Activated gamma-delta T cell treated with Interleukin-2 at 50 U/mL for 16 hours (primary cell): ENCODE measurements around the gene EPB41L2.

Experiments used
- DNase-seq: peaks from one replicate; pipeline ENCODE4 v3.0.0-alpha.2; 2020

Gene EPB41L2

GRCh38 chr6:131061041-131061750 lies 1.8 kb downstream of the EPB41L2 start:
- DNase-seq, result no peak

GRCh38 chr6:131060311-131060710 lies 2.7 kb downstream of the EPB41L2 start:
- DNase-seq, result no peak

- no peak for DNase-seq
Observed at GRCh38 chr6:131059486-131059885, 3.6 kb downstream of the EPB41L2 start.

GRCh38 chr6:131058236-131058635 lies 4.8 kb downstream of the EPB41L2 start:
- no peak for DNase-seq

- no peak for DNase-seq
Observed at GRCh38 chr6:131054392-131055250, 8.4 kb downstream of the EPB41L2 start.

- DNase-seq, result no peak
Observed at GRCh38 chr6:131053546-131054240, 9.4 kb downstream of the EPB41L2 start.

- no peak for DNase-seq
Observed at GRCh38 chr6:131052181-131052580, 10.9 kb downstream of the EPB41L2 start.

GRCh38 chr6:131051341-131051740 lies 11.7 kb downstream of the EPB41L2 start:
- DNase-seq, result no peak

- no peak for DNase-seq
Observed at GRCh38 chr6:131049608-131050007, 13.4 kb downstream of the EPB41L2 start.

GRCh38 chr6:131048933-131049515 lies 14.0 kb downstream of the EPB41L2 start:
- DNase-seq, result no peak

GRCh38 chr6:131048459-131048858 lies 14.6 kb downstream of the EPB41L2 start:
- DNase-seq, result no peak

GRCh38 chr6:131045139-131045538 lies 17.9 kb downstream of the EPB41L2 start:
- DNase-seq, result no peak

- no peak for DNase-seq
Observed at GRCh38 chr6:131043902-131044447, 19.1 kb downstream of the EPB41L2 start.

GRCh38 chr6:131042664-131043063 lies 20.4 kb downstream of the EPB41L2 start:
- DNase-seq, result no peak

GRCh38 chr6:131041814-131042213 lies 21.2 kb downstream of the EPB41L2 start:
- no peak for DNase-seq

- no peak for DNase-seq
Observed at GRCh38 chr6:131040866-131041265, 22.2 kb downstream of the EPB41L2 start.

GRCh38 chr6:131039345-131039680 lies 23.7 kb downstream of the EPB41L2 start:
- DNase-seq, result no peak

GRCh38 chr6:131038597-131039344 lies 24.3 kb downstream of the EPB41L2 start:
- no peak for DNase-seq

GRCh38 chr6:131037194-131037897 lies 25.7 kb downstream of the EPB41L2 start:
- no peak for DNase-seq

GRCh38 chr6:131036601-131037000 lies 26.4 kb downstream of the EPB41L2 start:
- DNase-seq, result no peak

GRCh38 chr6:131036143-131036542 lies 26.9 kb downstream of the EPB41L2 start:
- no peak for DNase-seq

- DNase-seq, result no peak
Observed at GRCh38 chr6:131035582-131035981, 27.5 kb downstream of the EPB41L2 start.
